ENCODE data around the gene CDC42BPA. TPM values are rescaled to one million over a fixed set of nuclear protein-coding genes. Genes with fewer than 3 reads are reported as not detected.
A peak's percentile ranks its signal among the peaks of the same experiment; 100 is the strongest.

Gene CDC42BPA
- total RNA-seq, 3 donors from 2014 or later, result 39.8 to 54.7 (median 46.7) TPM

- TF ChIP-seq POLR2AphosphoS5 (IDR thresholded peaks at IDR 0.05), result no peak
- DNase-seq (ENCODE audit: low spot score in 2 of 2), result no peak
These were observed 63.1 kb downstream of the CDC42BPA start for GRCh38 chr1:227255086-227255732.

GRCh38 chr1:227253065-227253464 lies 65.2 kb downstream of the CDC42BPA start:
- Histone ChIP-seq H3K27ac (no peak overlapping the region), H3K36me3 (no peaks in the 10 kb centered on the region), H3K4me3 (no peak overlapping the region), H3K4me1 (no peaks in the 10 kb centered on the region), H3K9me3 (no peaks in the 10 kb centered on the region), H3K27me3 (no peaks in the 10 kb centered on the region)
- TF ChIP-seq POLR2A (IDR thresholded peaks at IDR 0.05) (no peak), POLR2AphosphoS5 (IDR thresholded peaks at IDR 0.05) (no peak), CTCF (IDR thresholded peaks at IDR 0.05) (no peak)
- intact Hi-C loops (cut with DNase I; ENCODE audit: low total_unique reads), result no loop called here
- no peak for DNase-seq (ENCODE audit: low spot score in 2 of 2)

More at GRCh38 chr1:227255086-227255732, 63.1 kb downstream of the CDC42BPA start:
- Histone ChIP-seq H3K4me3 (no peak overlapping the region), H3K4me1 (no peaks in the 10 kb centered on the region), H3K36me3 (no peaks in the 10 kb centered on the region), H3K27ac (no peak overlapping the region), H3K27me3 (no peaks in the 10 kb centered on the region), H3K9me3 (no peaks in the 10 kb centered on the region)
- intact Hi-C loops (cut with DNase I; ENCODE audit: low total_unique reads), result no loop called here

GRCh38 chr1:227245613-227246320 lies 72.5 kb downstream of the CDC42BPA start:
- intact Hi-C loops (cut with DNase I; ENCODE audit: low total_unique reads), result loop anchor here (10.0 kb wide), 1 partner anchor 1931 kb away; no protein-coding TSS in a partner anchor
- H3K27me3 ChIP-seq, result no peaks in the 10 kb centered on the region
- no peaks in the 10 kb centered on the region for H3K36me3 ChIP-seq
- H3K9me3 ChIP-seq, result no peaks in the 10 kb centered on the region
- no peaks in the 10 kb centered on the region for H3K4me1 ChIP-seq
- no peak for DNase-seq (ENCODE audit: low spot score in 2 of 2)
- no peak for TF ChIP-seq CTCF (IDR thresholded peaks at IDR 0.05)
- no peak for TF ChIP-seq POLR2AphosphoS5 (IDR thresholded peaks at IDR 0.05)
- no peak for TF ChIP-seq POLR2A (IDR thresholded peaks at IDR 0.05)
- no peak overlapping the region for H3K4me3 ChIP-seq
- H3K27ac ChIP-seq, result peak overlapping the region in 1 of 2 donors; percentile 23

DNA sequence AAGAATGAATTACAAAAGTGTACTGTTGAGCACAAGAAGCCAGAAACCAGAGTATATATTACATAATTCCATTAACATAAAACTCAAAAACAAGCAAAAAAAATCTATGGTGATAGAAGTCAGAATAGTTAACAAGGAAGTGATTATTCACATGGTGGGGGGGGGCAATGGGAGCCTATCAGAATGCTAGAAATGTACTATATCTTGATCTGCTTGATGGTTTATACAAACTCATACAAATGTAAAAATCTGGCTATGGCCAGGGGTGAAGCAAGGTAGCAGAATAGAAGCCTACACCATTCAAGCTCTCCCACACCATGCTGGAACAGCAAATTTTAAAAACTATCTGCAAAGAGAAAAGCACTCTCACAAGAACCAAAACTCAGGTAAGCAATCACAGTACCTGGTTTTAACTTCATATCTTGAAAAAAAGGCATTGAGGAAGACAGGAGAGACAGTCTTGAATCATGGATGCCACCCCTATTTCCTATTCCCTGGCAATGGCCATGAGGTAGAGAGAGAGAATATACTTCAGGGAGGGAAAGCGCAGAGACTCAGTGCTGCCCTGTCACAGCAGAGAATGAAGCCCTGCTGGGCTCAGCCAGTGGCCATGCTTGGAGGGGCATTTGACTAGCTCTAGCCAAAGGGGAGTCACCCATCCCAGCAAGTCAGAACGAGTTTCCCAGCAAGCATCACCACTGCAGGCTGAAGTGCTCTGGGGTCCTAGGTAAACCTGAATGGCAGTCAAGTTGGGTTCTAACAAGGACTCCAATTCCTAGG lies 73.8 kb downstream of the CDC42BPA start:
- Histone ChIP-seq H3K27me3 (no peaks in the 10 kb centered on the region), H3K9me3 (no peaks in the 10 kb centered on the region), H3K36me3 (no peaks in the 10 kb centered on the region), H3K4me3 (no peak overlapping the region), H3K27ac (no peak overlapping the region), H3K4me1 (no peaks in the 10 kb centered on the region)
- DNase-seq (ENCODE audit: low spot score in 2 of 2), result no peak
- intact Hi-C loops (cut with DNase I; ENCODE audit: low total_unique reads), result loop anchor here (10.0 kb wide), 1 partner anchor 1930 kb away; no protein-coding TSS in a partner anchor
- TF ChIP-seq POLR2AphosphoS5 (IDR thresholded peaks at IDR 0.05), result no peak
- TF ChIP-seq POLR2A (IDR thresholded peaks at IDR 0.05), result no peak
- no peak for TF ChIP-seq CTCF (IDR thresholded peaks at IDR 0.05)

- no peaks in the 10 kb centered on the region for H3K36me3 ChIP-seq
- no peak overlapping the region for H3K4me3 ChIP-seq
- no peaks in the 10 kb centered on the region for H3K9me3 ChIP-seq
- no peaks in the 10 kb centered on the region for H3K4me1 ChIP-seq
- H3K27me3 ChIP-seq, result no peaks in the 10 kb centered on the region
- TF ChIP-seq POLR2AphosphoS5 (IDR thresholded peaks at IDR 0.05) (no peak), CTCF (IDR thresholded peaks at IDR 0.05) (no peak), POLR2A (IDR thresholded peaks at IDR 0.05) (no peak)
- intact Hi-C loops (cut with DNase I; ENCODE audit: low total_unique reads), result loop anchor here (10.0 kb wide), 1 partner anchor 1928 kb away; no protein-coding TSS in a partner anchor
- DNase-seq (ENCODE audit: low spot score in 2 of 2), result no peak
- no peak overlapping the region for H3K27ac ChIP-seq
These were observed 75.2 kb downstream of the CDC42BPA start for GRCh38 chr1:227242811-227243682.
